Measurements from ENCODE around the gene MTR. TPM values are rescaled to one million over a fixed set of nuclear protein-coding genes. Genes with fewer than 3 reads are reported as not detected.

Gene MTR
- total and polyA plus RNA-seq, 2 donors (not counting 1 experiment from before 2014, with no cell fraction given) = 9.9 to 49.1 TPM

DNA sequence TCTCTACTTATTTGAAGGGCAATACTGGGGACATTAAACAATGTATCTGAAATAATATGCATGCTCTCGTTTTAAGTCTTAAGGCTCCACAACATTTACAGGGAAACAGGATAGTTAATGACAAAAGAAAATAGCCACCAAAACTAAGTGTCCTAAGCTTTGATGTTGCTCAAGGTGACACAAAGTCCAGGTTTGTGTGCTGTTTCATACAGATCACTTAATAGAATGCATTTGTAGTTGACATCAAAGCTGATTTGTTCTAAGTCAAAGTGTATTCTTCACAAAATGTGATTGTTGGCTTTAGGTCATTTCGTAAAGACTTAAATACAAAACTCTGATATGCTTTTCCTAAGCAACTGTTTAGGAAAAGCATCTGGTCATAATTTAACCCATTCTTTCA is 37.5 kb upstream of the MTR start:
- Histone ChIP-seq H3K79me2 (ENCODE audit: control insufficient read depth, insufficient read depth, low read length) (no peaks in the 10 kb centered on the region), H3K9me3 (ENCODE audit: control extremely low read depth in 1 of 3, control insufficient read depth in 2 of 3, insufficient read depth in 1 of 3, low read length in 2 of 3) (no peaks in the 10 kb centered on the region), H3K4me2 (replicated peaks; ENCODE audit: low read depth, low read length, poor library complexity, severe bottlenecking) (no peak overlapping the region), H3K27me3 (replicated peaks in 1 of 4; ENCODE audit: control extremely low read depth in 1 of 4, control insufficient read depth in 3 of 4, insufficient read depth in 4 of 4, low read length in 3 of 4) (no peaks in the 10 kb centered on the region), H3K4me1 (ENCODE audit: control insufficient read depth in 2 of 2, insufficient read depth in 2 of 2, low read length in 2 of 2) (no peaks in the 10 kb centered on the region), H3K4me3 (ENCODE audit: control extremely low read depth in 1 of 5, extremely low read depth in 1 of 5, insufficient read depth in 1 of 5, low read depth in 2 of 5, low read length in 4 of 5) (no peak overlapping the region), H3K27ac (ENCODE audit: low read length in 2 of 2) (no peak overlapping the region), H3K36me3 (replicated peaks in 1 of 2; ENCODE audit: control extremely low read depth in 1 of 2, control insufficient read depth in 1 of 2, extremely low read depth in 1 of 2, insufficient read depth in 2 of 2, low read length in 1 of 2) (no peaks in the 10 kb centered on the region), H3K9ac (ENCODE audit: low read length) (no peak overlapping the region), H2AFZ (ENCODE audit: insufficient read depth, low read depth, low read length, poor library complexity, severe bottlenecking) (no peak overlapping the region), H4K20me1 (ENCODE audit: control insufficient read depth, insufficient read depth, low read length, poor library complexity, severe bottlenecking) (no peaks in the 10 kb centered on the region)
- DNase-seq (no peak), ATAC-seq (ENCODE audit: low read depth) (no peak)
- H3K4me1 Mint-ChIP-seq = peaks cover 2% of the 10 kb centered on the region
- WGBS (ENCODE audit: insufficient coverage) = no CpG with 5 or more reads among the region's 2 CpGs
- no peak overlapping the region for H3K27ac Mint-ChIP-seq
- CTCF ChIA-PET = interaction anchor here (1.7 kb wide), 1 partner anchor 655 kb away, joined by 3 read pairs; no protein-coding TSS in a partner anchor
- no peak overlapping the region for H3K4me3 Mint-ChIP-seq
- TF ChIP-seq EZH2 (IDR thresholded peaks at IDR 0.05; ENCODE audit: borderline replicate concordance, insufficient read depth, low read depth, low read length, poor library complexity, severe bottlenecking) = no peak
- no peak for TF ChIP-seq CTCF (IDR thresholded peaks at IDR 0.05)
- intact Hi-C loops (cut with micrococcal nuclease) = loop anchor here (2.0 kb wide), 1 partner anchor 111 kb away; no protein-coding TSS in a partner anchor
- POLR2A ChIA-PET = no interaction called here
- H3K27me3 Mint-ChIP-seq = peaks cover 3% of the 10 kb centered on the region
- no peaks in the 10 kb centered on the region for H3K9me3 Mint-ChIP-seq (ENCODE audit: insufficient read depth)

DNA sequence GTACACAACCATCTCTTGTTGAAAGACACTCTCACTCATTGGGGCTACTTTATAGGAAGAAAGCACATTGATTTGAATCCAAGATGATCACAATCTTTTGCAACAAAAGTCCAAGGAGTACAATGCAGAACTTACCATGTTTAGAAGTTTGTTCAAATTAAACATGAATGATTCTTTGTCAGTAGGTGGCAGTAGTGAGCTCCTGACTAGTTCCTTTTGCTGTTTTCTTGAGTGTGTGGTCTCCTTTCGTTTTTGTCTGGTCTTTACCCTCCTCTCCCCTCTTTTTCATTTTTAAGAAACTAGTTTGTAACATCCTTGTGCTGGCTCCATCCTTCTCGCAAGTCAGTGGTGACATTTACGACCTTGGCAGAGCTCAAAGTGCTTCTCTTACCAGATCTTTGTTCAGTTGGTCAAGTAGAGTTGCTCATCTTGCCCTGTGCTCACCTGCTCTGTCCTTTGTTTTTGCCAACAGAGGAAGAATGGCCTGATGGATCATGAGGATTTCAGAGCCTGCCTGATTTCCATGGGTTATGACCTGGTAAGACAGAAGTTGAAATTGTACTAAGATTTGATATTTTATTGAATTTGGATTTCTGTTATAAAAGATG is 35.7 kb upstream of the MTR start:
- H3K4me2 ChIP-seq (replicated peaks; ENCODE audit: low read depth, low read length, poor library complexity, severe bottlenecking) = no peak overlapping the region
- peaks cover 2% of the 10 kb centered on the region for H3K4me1 Mint-ChIP-seq
- H2AFZ ChIP-seq (ENCODE audit: insufficient read depth, low read depth, low read length, poor library complexity, severe bottlenecking) = peak overlapping the region; percentile 57
- no peak overlapping the region for H3K4me3 Mint-ChIP-seq
- H3K9me3 Mint-ChIP-seq (ENCODE audit: insufficient read depth) = no peaks in the 10 kb centered on the region
- H3K27ac Mint-ChIP-seq = no peak overlapping the region
- ATAC-seq (ENCODE audit: low read depth) (no peak), DNase-seq (peak; percentile 59)
- H3K27me3 ChIP-seq (replicated peaks in 1 of 4; ENCODE audit: control extremely low read depth in 1 of 4, control insufficient read depth in 3 of 4, insufficient read depth in 4 of 4, low read length in 3 of 4) = no peaks in the 10 kb centered on the region
- no peak overlapping the region for H3K9ac ChIP-seq (ENCODE audit: low read length)
- TF ChIP-seq EZH2 (IDR thresholded peaks at IDR 0.05; ENCODE audit: borderline replicate concordance, insufficient read depth, low read depth, low read length, poor library complexity, severe bottlenecking) (no peak), CTCF (IDR thresholded peaks at IDR 0.05) (peak; percentile 81)
- H4K20me1 ChIP-seq (ENCODE audit: control insufficient read depth, insufficient read depth, low read length, poor library complexity, severe bottlenecking) = no peaks in the 10 kb centered on the region
- intact Hi-C loops (cut with micrococcal nuclease) = loop anchor here (2.0 kb wide), 1 partner anchor 109 kb away; no protein-coding TSS in a partner anchor
- no peaks in the 10 kb centered on the region for H3K36me3 ChIP-seq (replicated peaks in 1 of 2; ENCODE audit: control extremely low read depth in 1 of 2, control insufficient read depth in 1 of 2, extremely low read depth in 1 of 2, insufficient read depth in 2 of 2, low read length in 1 of 2)
- ChIA-PET CTCF (interaction anchor here (0.8 to 1.9 kb wide), 17 partner anchors 9 to 805 kb away, joined by 3 to 14 read pairs (median 4); no protein-coding TSS in a partner anchor), POLR2A (no interaction called here)
- no peaks in the 10 kb centered on the region for H3K79me2 ChIP-seq (ENCODE audit: control insufficient read depth, insufficient read depth, low read length)
- no peak overlapping the region for H3K4me3 ChIP-seq (ENCODE audit: control extremely low read depth in 1 of 5, extremely low read depth in 1 of 5, insufficient read depth in 1 of 5, low read depth in 2 of 5, low read length in 4 of 5)
- WGBS (ENCODE audit: insufficient coverage) = 71% methylated on average over 1 of the region's 3 CpGs
- H3K9me3 ChIP-seq (ENCODE audit: control extremely low read depth in 1 of 3, control insufficient read depth in 2 of 3, insufficient read depth in 1 of 3, low read length in 2 of 3) = no peaks in the 10 kb centered on the region
- no peaks in the 10 kb centered on the region for H3K4me1 ChIP-seq (ENCODE audit: control insufficient read depth in 2 of 2, insufficient read depth in 2 of 2, low read length in 2 of 2)
- H3K27ac ChIP-seq (ENCODE audit: low read length in 2 of 2) = no peak overlapping the region
- peaks cover 3% of the 10 kb centered on the region for H3K27me3 Mint-ChIP-seq
